Osteocyte (in vitro differentiated cells): ENCODE data around the gene NCAPG. TPM values are rescaled to one million over a fixed set of nuclear protein-coding genes. Genes with fewer than 3 reads are reported as not detected.
"Not testable (repeated sequence)": the region's sequence is repeated elsewhere in the genome, so short reads cannot be mapped to it uniquely, and the experiment has no call there.

Experiments used
- DNase-seq: peaks from one replicate; pipeline ENCODE4 v3.0.0; 2021; ENCODE audit warnings: mixed read lengths; ENCODE audit not compliant: unreplicated experiment; ENCODE audit errors: extremely low spot score
- H3K27ac Mint-ChIP-seq: one replicate; pipeline ENCODE4 v1.8.0; 2021; ENCODE audit warnings: mild to moderate bottlenecking, mixed read lengths; ENCODE audit not compliant: unreplicated experiment
- H3K27me3 Mint-ChIP-seq: one replicate; pipeline ENCODE4 v1.8.0; 2021; ENCODE audit warnings: mixed read lengths; ENCODE audit not compliant: unreplicated experiment
- H3K36me3 Mint-ChIP-seq: one replicate; pipeline ENCODE4 v1.8.0; 2021; ENCODE audit warnings: mixed read lengths; ENCODE audit not compliant: unreplicated experiment
- H3K4me1 Mint-ChIP-seq: one replicate; pipeline ENCODE4 v1.8.0; 2021; ENCODE audit warnings: mixed read lengths; ENCODE audit not compliant: unreplicated experiment
- H3K4me3 Mint-ChIP-seq: one replicate; pipeline ENCODE4 v1.8.0; 2021; ENCODE audit warnings: mild to moderate bottlenecking, moderate library complexity, mixed read lengths; ENCODE audit not compliant: unreplicated experiment
- H3K9me3 Mint-ChIP-seq: one replicate; pipeline ENCODE4 v1.8.0; 2021; ENCODE audit warnings: mixed read lengths; ENCODE audit not compliant: unreplicated experiment
- total RNA-seq: library from RNA; stranded (reverse); gene quantifications from 2 replicates; pipeline ENCODE4 v1.2.1, GENCODE V29; 2021
- TF ChIP-seq, protein P1 (sequence below): fragments of 200-600 bp; sonication (generic); IDR thresholded peaks from 2 replicates; pipeline ENCODE4 v1.5.0; 2021; ENCODE audit warnings: antibody characterized with exemption, mild to moderate bottlenecking, moderate library complexity

Gene NCAPG
- total RNA-seq, 1 donor from 2014 or later = 9.6 TPM

DNA sequence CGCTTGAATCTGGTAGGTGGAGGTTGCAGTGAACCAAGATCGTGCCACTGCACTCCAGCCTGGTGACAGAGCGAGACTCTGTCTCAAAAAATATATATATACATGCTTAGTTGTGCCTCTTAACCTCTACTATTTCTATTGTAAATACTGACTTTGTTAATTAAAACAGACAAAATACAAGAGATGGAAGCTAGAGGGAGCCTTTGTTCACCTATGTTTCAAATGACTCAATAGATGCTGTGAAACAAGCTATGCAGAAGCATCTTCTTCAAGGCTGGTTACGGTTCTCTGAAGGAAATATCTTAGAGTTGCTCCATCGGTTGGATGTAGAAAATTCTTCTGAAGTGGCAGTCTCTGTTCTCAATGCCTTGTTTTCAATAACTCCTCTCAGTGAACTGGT lies 6.2 kb downstream of the NCAPG start:
- Mint-ChIP-seq H3K4me1 (peaks cover 53% of the 10 kb centered on the region), H3K4me3 (peak overlapping the region; percentile 59), H3K9me3 (no peaks in the 10 kb centered on the region), H3K36me3 (no peaks in the 10 kb centered on the region), H3K27ac (peak overlapping the region; percentile 75), H3K27me3 (no peaks in the 10 kb centered on the region)
- TF ChIP-seq, protein P1, sequence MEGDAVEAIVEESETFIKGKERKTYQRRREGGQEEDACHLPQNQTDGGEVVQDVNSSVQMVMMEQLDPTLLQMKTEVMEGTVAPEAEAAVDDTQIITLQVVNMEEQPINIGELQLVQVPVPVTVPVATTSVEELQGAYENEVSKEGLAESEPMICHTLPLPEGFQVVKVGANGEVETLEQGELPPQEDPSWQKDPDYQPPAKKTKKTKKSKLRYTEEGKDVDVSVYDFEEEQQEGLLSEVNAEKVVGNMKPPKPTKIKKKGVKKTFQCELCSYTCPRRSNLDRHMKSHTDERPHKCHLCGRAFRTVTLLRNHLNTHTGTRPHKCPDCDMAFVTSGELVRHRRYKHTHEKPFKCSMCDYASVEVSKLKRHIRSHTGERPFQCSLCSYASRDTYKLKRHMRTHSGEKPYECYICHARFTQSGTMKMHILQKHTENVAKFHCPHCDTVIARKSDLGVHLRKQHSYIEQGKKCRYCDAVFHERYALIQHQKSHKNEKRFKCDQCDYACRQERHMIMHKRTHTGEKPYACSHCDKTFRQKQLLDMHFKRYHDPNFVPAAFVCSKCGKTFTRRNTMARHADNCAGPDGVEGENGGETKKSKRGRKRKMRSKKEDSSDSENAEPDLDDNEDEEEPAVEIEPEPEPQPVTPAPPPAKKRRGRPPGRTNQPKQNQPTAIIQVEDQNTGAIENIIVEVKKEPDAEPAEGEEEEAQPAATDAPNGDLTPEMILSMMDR = peak; percentile 72
- no peak for DNase-seq

DNA sequence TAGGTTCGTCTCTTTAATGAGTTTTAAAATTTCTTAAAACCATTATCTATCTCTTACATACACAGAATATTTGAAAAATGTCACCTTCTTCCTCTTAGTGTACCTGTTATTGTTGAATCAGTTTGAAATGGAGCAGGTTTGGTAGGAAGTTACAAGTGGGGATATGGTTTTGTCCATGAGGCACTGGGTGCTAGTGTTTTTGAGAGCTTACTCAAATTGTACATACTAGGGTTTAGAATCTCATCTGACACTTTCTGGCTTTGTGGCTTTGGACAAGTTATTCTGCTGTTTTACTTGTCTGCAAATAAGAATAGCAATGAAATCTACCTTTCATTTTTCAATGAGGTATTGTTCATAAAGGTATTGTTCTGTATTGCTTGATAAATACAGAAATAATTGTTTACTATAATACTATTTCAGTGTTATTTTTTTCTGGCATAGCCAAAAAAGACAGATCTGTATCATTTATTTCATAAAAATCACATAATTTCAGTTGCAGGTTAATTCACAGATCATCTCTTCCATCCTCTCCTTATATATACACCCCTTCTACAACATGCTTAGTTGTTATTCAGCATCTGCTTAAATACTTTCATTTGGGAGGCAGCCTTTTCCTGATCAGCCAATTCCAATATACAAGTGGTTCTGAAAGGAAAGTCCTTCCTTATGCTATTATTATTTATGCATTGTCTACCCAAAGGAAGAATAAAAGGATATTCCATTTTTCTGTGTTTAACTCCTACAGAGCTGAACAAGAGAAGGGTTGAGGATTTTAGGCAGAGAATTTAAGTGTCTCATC lies 13.3 kb downstream of the NCAPG start:
- Mint-ChIP-seq H3K27ac (peak overlapping the region; percentile 71), H3K36me3 (no peaks in the 10 kb centered on the region), H3K4me1 (peaks cover 49% of the 10 kb centered on the region), H3K9me3 (peaks cover 6% of the 10 kb centered on the region), H3K4me3 (peak overlapping the region; percentile 47), H3K27me3 (no peaks in the 10 kb centered on the region)
- no peak for DNase-seq
- TF ChIP-seq, protein P1 = no peak

DNA sequence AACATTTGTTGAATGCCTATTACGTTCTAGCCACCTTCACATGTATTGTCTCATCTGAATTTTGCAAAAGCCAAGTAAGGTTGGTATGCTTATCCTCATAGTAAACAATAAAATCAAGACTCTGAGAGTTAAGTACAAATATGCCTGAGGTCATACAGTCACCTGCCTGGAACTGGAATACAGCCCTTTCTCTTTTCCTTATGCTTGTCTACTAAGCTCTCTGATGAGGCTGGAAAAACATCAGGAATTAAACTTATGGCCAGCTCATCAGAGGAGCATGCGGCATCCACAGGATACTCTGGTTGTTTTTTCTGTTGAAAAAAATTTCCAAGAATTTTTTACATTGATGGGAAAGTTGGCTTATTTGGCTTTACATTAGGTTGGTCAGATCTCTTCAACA lies 35.5 kb downstream of the NCAPG start:
- no peaks in the 10 kb centered on the region for H3K27me3 Mint-ChIP-seq

DNA sequence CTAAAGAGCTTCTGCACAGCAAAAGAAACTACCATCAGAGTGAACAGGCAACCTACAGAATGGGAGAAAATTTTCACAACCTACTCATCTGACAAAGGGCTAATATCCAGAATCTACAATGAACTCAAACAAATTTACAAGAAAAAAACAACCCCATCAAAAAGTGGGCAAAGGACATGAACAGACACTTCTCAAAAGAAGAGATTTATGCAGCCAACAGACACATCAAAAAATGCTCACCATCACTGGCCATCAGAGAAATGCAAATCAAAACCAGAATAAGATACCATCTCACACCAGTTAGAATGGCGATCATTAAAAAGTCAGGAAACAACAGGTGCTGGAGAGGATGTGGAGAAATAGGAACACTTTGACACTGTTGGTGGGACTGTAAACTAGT lies 39.5 kb downstream of the NCAPG start:
- not testable (repeated sequence) for H3K36me3 Mint-ChIP-seq, H3K27ac Mint-ChIP-seq, H3K9me3 Mint-ChIP-seq, H3K27me3 Mint-ChIP-seq, H3K4me3 Mint-ChIP-seq, DNase-seq
- peaks cover 16% of the 10 kb centered on the region for H3K4me1 Mint-ChIP-seq

More for the DNA sequence above, 35.5 kb downstream of the NCAPG start:
- peak overlapping the region; percentile 74 for H3K27ac Mint-ChIP-seq
- H3K36me3 Mint-ChIP-seq = peaks cover 15% of the 10 kb centered on the region
- no peak for DNase-seq
- H3K4me1 Mint-ChIP-seq = peaks cover 18% of the 10 kb centered on the region
- H3K4me3 Mint-ChIP-seq = no peak overlapping the region
- no peaks in the 10 kb centered on the region for H3K9me3 Mint-ChIP-seq
- TF ChIP-seq, protein P1 = no peak

DNA sequence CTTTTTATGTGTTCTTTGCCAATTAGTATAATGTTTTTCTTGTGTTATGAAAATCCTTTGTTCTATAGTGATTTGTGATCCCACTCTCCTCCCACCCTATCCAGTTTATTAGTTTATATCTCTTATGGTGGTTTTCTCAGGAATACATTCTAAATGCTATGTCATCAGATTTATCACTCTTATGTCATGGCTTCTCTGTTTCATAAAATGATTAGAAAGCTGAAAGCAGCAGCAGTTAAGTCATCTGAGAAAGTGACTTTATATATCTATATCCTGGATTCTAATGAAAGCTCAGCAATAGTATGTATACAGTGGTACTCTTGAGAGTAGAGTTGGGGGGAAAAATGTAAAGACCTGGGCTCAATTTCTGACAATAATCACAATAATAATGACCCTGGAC lies 41.2 kb downstream of the NCAPG start:
- Mint-ChIP-seq H3K4me1 (peaks cover 2% of the 10 kb centered on the region), H3K36me3 (peaks cover 8% of the 10 kb centered on the region)
- no peak for DNase-seq

More for the DNA sequence above, 41.2 kb downstream of the NCAPG start:
- Mint-ChIP-seq H3K4me3 (no peak overlapping the region), H3K9me3 (no peaks in the 10 kb centered on the region), H3K27me3 (no peaks in the 10 kb centered on the region), H3K27ac (no peak overlapping the region)
- TF ChIP-seq, protein P1 = no peak
